Right forelimb (tissue), 1 donor: ENCODE results near the gene RAB1B.

Experiments
- DNase-seq: peaks from one replicate; pipeline ENCODE4 v3.0.0-alpha.2; 2018

RAB1B gene

DNA sequence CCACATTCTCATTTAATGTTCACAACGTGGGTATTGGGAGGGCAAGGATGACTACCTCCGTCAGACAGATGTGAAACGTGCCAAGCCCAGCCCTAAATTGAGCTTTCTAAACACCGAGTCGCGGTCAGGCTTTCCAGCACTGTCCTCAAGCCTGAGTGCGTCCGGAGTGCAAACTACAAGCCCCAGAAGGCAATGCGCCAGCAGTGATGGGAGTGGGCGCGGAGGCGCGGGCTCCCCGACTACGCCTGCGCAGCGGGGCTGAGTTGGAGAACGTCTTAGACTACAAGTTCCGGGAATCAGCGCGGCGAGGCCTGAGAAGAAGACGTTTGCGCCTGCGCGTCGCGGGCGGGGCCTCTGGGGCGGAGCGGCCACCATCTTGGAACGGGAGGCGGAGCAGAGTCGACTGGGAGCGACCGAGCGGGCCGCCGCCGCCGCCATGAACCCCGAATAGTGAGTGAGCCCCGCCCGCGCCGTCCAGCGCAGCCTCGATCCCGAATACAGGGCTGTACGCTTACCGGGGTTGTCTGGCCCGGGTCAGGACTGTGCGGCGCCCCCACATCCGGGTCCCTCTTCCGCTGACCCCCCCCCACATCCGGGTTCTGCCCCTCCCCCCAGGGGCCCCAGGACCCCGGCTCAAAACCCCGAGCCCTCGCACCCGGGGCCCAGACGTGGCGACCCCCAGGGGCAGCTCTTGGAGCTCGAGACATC lies at the start of gene RAB1B:
TSS of gene RAB1B (plus strand) at position 396 of the 708 bp plus-strand sequence. CDS start at position 437, 41 bp downstream.
- peak; percentile 100 for DNase-seq

DNA sequence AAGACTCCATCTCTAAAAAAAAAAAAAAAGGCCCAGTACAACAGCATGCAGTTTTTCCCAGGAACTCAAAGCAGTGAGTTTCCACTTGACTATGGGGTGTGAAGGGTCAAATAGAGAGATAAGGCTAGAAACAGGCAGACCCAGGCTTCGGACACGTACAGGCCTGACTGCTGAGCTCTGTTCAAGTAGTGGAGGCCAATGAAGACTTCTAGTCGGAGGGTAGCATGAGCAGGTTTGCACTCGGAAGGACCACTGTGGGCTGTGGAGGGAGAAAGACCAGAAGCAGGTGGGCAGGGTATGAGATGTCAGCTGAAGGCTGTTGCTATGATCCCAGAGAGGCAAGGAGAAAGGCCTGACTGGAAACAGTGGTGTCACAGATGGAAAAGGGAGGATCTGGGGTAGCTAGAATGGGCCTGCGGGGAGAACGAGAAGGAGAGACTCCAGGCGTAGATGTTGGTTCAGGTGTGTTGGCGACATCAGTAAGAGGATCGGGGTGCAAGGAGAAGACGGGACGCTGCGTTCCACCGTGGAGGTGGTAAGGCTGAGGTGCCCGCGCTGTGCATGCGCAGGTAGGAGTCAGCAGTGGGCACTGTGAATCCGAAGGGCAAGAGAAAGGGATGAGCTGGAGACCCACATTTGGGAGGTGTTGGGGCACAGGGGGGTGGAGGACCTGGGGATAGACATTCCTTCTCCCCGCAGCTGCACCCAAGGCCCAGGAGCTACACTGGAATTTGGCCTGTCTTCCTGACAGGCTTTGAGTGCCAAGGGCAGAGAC lies 49.4 kb upstream of the RAB1B start:
- no peak for DNase-seq

DNA sequence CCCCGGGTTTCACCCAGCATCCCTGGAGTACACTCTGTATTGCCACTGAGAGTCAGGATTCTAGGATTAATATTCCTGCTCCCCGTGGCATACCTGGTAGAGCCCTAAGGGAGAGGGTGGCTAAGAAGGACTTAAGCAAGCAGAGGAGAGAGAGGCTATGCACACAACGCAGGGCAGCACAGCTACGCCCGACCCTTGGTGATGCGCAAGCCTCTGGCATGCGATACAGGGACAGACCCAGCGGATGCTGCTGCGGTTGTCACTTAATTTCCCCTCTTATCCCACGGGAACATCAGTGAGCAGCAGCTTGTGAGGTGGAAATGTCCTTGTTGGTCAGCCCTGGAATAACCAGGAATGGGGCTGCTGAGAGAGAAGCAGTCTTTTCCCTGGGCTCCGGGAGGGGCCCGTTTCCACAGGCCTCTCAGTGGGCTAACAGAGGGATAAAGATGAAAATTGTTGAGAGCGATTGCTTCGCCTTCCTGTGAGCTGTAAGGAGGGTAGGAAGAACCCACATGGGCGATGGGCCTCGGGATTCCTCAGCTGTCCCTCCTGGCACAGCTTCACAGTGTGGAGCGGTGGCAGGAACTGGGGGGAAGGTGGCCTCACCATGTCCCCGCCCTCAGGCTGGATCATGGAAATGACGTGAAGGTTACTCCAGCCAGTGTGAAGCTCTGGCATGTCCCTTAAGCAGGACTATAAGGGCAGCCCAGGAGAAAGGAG lies 48.4 kb upstream of the RAB1B start:
- DNase-seq = no peak

DNA sequence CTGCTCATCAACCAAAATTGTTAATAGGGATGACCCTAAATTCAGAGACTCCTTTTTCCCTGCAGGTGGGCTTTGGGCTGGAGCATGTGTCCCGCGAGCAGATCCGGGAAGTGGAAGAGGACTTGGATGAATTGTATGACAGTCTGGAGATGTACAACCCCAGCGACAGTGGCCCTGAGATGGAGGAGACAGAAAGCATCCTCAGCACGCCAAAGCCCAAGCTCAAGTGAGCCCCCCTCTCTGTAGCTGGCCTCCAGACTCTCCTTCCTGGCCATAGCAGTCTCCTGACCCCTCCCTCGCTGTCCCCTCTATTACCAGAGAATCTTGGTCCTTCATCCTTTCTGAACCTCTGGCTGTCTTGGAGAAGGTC lies 47.9 kb upstream of the RAB1B start:
- DNase-seq = no peak

DNA sequence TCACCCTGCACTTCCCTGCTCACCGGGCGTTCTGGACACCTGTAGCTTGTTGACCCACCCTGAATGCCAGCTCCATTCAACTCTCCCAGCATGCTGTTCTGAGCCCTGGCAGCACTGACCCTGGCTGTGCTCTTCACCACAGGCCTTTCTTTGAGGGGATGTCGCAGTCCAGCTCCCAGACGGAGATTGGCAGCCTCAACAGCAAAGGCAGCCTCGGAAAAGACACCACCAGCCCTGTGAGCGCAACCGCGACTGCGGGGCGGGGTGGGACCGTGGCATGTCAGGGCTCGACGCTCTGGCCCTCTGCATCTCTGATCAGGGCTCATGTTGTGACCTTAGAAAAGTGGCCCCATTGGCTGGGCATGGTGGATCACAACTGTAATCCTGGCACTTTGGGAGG lies 47.4 kb upstream of the RAB1B start:
- DNase-seq = no peak

DNA sequence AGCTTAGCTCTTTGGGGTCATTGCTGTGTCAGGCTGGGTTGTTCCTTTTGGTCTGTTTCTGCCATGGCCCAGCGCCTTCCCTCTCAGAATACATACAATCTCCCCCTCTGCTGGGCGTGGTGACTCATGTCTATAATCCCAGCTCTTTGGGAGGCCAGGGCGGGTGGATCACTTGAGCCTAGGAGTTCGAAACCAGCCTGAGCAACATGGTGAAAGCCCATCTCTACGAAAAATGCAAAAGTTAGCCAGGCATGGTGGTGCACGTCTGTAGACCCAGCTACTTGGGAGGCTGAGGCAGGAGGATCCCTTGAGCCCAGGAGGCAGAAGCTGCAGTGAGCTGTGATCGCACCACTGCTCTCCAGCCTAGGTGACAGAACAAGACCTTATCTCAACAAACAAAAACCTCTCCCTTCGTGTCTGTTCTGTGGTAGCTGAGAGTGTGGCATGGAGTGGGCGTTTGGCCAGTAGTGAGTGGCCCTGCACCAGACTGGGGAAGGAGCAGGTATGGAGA lies 46.7 kb upstream of the RAB1B start:
- no peak for DNase-seq

DNA sequence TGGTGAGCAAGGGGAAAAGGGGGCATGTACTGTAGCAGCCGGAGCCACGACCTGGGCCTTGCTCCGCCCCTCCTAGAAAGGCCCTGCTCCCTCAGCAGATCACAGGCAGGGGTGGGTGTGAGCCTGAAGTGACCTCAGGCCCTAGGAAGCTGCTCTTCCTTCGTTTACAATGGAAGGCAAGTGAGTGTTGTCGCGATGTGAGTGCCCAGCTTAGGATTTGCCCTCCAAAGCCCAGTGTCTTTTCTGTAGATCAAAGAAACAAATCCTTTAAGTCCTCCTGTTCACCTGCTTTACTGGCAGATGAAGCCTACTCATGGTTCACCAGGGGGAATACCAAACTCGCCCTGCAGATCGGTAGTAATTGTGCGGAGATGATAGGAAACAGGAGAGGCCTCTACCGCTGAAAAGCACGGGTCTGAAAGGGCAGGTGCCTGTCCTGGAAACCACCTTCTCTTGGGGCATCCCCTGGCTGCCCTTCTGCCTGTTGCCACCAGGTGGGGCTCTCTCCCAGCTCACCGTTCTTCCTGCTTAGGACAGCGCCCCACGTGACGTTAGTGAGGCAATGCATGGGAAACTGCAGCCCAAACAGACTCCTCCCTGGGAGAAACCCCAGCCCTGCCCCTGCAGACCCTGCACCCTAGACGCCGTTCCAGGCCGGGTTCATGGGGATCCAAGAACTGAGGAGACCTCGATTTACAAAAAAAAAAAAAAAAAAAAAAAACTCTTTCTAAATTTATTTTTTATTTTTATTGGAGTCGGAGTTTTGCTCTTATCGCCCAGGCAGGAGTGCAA lies 45.9 kb upstream of the RAB1B start:
- DNase-seq = peak; percentile 87

DNA sequence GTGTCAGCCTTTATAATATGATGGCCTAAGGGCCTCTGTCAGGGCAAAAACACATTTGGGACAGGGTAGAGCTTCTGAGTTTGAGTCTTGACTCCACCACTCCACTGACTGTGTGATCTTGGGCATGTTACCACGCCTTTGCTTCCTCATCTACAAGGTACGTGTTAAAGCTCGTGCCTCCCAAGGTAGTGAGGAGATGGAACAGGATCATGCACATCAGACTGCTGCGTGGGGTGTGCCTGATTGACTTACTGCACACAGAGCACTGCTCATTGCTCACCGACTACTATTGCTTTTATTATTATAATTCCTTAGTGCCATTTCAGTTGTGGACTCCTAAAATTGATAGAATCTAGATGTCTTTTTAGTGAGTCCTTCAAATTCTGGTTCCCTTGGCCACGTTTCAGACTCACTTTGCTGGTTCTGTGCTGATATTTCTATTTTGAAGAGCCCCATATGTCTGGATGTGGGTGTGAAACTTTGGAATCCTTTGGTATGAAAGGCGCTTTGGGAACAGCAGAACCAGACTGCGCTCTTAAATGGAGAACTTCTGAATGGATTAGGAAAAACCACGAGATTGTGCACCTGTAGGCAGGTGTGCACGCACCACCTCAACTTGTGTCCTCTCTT lies 44.1 kb upstream of the RAB1B start:
- no peak for DNase-seq

DNA sequence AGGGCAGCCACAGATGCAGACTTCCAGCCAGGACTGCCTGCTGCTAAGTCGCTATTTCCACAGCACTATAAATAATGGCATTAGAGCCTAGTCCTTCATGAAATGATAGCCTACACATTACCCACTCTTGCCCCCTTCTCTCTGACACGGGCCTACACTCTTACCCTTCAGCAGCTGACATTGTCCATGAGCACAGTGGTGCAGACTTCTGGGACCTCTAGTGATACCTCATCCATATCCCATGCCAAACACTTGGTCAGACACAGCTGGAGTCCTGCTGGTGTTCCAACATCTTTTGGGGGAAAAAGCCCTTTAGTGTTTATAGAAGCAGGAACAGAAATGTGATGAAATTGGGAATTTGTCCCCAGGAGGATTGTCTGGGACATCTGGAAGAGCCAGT lies 43.4 kb upstream of the RAB1B start:
- no peak for DNase-seq

DNA sequence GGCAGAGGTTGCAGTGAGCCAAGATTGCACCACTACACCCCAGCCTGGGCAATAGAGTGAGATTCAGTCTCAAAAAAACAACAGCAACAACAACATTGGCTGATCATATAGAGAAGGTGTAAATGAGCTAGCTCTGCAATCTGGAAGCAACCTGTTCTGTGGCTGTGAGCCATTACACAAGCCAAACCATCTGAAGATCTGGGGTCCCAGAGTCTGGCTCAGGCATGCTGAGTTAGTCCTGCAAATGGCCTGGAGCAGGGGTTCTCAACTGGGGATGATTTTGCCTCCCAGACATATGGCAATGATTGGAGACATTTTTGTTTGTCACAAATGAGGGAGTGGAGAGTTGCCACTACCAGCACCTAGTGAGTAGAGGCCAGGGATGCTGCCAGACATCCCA lies 42.3 kb upstream of the RAB1B start:
- no peak for DNase-seq

DNA sequence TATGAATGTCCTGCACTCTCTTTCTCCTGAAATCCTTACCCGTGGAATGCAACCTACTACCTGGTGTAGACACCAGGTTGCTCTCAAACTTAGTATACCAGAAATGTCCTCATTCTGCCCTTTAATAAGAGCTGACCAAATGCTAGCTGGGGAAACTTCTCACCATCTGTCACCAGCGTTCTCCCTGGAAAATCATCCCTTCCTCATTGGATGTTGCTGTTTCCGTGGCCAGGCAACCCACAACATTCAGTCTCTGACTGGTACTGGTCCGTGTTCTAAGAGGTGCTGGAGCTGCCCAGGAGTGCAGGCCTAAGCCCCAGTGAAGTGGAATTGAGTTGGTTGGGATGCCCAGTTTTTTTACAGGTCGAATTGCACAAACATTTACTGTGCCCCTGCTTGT lies 40.7 kb upstream of the RAB1B start:
- DNase-seq = no peak

DNA sequence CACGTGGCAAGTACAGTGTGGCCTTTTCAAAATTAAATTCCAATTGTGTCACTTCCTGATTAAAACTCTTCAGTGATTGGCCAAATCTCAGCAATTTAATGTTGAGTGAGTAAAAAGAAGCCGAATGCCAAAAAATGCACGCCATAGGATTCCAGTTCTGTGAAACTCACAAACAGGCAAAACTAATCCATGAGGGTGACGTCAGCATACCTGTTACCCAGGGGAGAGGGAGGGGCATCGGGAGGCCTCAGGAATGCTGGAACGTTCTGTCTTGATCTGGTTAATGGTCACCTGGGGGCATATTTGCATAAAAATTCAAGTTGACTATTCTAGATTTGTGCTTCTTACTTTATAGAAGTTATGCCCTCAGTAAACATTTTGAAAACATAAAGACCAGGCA lies 39.9 kb upstream of the RAB1B start:
- DNase-seq = no peak

DNA sequence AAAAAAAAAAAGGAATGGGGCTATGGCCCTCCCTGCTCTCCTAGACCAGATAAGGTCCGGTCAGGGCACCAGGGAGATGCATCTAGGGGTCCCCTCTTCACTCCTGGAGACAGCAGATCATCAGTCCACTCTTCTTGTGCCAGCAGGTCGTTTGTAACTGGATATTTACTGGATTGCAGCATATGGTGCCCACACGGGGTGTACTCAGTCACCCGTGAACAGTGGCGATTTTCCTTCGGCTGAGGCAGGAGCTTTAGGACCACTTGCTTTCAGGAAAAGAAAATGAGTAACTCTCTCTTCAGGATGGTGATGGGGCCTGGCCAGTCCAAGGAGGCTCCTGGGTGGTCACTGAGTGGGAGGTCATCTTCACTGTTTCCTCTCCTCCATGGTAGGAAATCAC lies 38.3 kb upstream of the RAB1B start:
- no peak for DNase-seq

DNA sequence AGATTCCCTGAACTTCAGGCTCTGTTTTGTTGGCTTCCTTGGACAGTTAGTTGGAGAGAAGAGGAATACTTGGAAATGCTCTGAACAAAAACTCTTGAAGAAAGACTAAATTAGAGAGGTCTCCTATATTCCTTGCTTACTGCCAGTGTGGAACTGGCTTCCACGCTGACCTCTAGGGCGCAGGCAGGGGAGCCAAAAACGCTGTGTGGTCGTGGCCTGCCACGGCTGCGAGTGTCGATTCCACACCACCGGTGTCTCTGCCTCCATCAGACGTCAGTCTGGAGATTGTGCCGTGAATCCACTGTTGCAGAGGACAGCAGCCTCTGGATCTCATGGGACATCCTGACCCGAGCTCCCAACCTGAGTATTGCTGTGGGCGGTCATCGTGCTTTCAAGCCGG lies 37.5 kb upstream of the RAB1B start:
- DNase-seq = no peak

DNA sequence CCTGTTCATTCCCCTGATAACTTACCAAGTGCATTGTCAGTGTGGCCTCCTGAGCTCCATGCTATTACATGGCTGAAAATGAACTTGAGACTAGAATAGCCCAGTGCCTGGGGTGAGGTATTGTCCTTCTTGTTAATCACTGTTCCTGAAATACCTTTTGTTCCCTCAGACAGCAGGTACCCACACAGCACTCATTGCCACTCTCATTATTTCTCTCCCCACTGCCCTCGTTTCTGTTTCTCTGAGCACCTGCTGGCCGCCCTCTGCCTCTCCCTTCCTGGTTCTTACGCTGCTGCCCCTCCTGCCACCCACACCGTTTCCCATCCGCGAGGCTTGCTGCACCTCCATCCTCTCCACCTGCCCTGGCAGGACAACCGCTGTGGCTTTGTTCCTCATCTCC lies 36.9 kb upstream of the RAB1B start:
- no peak for DNase-seq

DNA sequence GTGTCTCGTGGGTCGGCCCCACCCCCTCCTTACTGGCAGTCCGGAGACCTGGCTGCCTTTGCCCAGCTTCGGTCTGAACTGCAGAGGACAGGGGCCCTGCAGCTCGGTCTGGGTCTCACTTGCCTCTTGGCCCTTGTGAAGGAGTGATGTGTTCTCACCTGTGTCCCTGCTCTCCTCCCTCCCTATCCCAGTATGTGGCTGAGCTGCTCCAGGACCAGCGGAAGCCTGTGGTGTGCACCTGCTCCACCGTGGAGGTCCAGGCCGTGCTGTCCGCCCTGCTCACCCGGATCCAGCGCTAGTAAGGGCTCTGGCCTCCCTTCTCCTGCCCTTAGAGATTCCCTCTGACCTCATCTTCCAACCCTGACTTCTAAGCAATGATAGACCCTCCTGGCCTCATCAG lies 35.7 kb upstream of the RAB1B start:
- DNase-seq = no peak

DNA sequence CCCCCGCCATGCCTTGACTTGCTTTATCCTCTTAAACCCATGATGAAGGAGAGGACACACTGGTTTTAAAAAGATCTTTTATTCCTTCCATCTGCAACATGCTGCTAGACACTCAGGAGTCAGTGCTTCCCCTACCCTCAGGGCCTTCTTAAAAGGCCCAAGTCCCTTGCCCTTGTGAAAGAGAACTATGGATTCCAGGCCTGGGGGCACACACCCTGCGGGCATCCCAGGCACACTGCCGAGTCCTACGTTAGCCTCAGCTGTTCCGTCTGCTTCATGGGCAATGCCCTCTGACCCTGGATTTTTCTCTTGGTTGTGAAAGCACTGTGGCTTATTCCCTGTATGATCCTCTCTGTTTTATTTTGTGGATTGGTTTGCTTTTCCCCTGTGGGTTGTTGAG lies 35.1 kb upstream of the RAB1B start:
- DNase-seq = no peak

DNA sequence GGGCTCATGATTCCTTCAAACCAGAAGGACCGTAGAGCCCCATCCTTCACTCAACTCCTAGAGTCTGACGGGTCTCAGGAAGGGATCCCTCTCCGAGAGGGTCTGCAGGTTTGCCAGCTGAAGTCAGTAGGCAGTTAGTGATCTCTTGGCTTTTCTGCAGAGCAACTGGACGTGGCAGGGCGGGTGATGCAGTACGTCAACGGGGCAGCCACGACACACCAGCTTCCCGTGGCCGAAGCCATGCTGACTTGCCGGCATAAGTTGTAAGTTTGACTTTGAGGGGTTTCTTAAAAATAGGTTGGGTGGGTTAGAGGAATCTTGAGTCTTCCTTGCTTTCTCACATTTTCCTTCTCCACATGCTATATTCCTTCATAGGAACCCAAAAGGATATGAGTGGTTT lies 33.3 kb upstream of the RAB1B start:
- no peak for DNase-seq

DNA sequence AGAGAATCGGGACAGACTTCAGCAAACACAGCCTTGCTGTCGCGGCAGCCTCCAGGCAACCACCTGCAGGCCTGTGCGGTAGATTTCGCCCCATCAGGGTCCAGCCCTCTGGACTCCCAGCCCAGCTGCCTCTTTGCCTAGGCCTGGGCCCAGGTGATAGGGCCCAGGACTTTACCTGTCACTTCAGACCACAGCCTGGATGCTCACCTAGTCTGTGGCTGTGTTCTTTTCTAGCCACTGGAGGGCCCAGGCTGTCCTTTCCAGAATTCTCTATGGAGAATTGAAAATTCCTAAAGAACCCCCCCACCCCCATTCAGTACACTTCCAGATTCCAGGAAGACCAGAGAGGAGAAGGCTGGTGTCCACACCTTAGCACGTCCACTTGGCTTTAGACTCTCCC lies 30.6 kb upstream of the RAB1B start:
- DNase-seq = no peak

DNA sequence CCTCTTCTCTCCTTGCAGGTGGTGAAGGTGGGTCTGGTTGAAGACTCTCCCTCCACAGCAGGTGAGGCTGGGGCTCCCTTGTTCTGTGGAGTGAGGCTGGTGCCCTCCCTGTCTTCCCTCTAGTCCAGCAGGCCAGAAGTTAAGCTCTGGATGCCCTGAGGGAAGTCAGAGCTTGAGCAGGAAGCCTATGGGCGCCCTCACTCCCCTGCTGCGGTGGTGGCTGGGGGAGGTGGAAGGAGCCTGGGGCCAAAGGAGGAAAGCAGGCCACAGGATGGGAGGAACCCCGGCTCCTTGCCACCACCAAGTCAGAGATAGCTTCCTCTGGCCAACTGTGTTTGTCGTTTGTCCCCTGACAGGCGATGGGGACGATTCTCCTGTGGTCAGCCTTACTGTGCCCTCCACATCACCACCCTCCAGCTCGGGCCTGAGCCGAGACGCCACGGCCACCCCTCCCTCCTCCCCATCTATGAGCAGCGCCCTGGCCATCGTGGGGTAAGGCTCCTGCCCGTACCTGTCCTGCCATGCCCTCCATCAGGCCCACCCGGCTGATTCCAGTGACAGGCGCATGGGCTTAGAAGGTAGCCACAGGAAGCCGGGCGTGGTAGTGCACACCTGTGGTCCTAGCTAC lies 29.5 kb upstream of the RAB1B start:
- DNase-seq = no peak

DNA sequence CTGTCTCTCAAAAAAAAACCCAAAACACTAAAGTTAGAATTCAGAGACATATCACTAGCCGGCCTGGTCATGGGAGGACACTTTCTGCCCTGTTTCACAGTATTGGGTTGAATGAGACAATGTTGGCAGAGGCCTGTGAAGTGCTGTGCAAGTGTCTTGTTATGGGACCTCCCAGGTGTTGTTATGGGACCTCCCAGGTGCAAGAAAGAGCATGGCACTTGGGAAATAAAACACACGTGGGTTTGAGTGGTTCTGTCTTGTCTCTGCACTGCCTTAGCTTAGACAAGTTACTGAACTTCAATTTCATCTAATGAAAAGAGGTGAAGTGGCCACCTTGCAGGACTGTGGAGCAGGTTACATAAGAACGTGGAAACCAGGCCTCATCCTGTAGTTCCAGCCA lies 28.9 kb upstream of the RAB1B start:
- DNase-seq = no peak
